ENCODE results near the gene OLIG2. TPM values are rescaled to one million over a fixed set of nuclear protein-coding genes. Genes with fewer than 3 reads are reported as not detected.

Gene OLIG2
- total and polyA plus RNA-seq, 2 donors (not counting 3 experiments of a cell fraction or from before 2014, with no cell fraction given), result not detected

- BruUV-seq (replicated peaks), result no TSS peak
- H3K27ac ChIP-seq (ENCODE audit: insufficient read depth, low read depth, low read length), result no peak overlapping the region
- H3K4me3 ChIP-seq (replicated peaks in 1 of 3; ENCODE audit: insufficient read depth in 1 of 3, low read depth in 1 of 3, low read length in 3 of 3), result no peak overlapping the region
Observed at GRCh38 chr21:33015096-33015495, 10.6 kb upstream of the OLIG2 start.

More at GRCh38 chr21:33015096-33015495, 10.6 kb upstream of the OLIG2 start:
- intact Hi-C loops (cut with micrococcal nuclease) (no loop called here), dilution Hi-C loops (cut with MboI; ENCODE audit: extremely low pct_ligation_motif_present, low sequenced_read_pairs) (no loop called here)
- H3K4me2 ChIP-seq (ENCODE audit: insufficient read depth, low read length), result no peak overlapping the region
- no peak for DNase-seq (ENCODE audit: low read depth, low spot score)
- peaks cover 39 to 48% of the 10 kb centered on the region in 2 experiments for H3K27me3 ChIP-seq (ENCODE audit: control insufficient read depth in 2 of 2, insufficient read depth in 2 of 2, low read length in 2 of 2)
- ChIA-PET CTCF (no interaction called here), POLR2A (no interaction called here)
- H4K20me1 ChIP-seq (replicated peaks; ENCODE audit: control insufficient read depth, extremely low read depth, insufficient read depth, low read length), result no peaks in the 10 kb centered on the region
- no peaks in the 10 kb centered on the region for H3K36me3 ChIP-seq (ENCODE audit: control insufficient read depth in 2 of 2, extremely low read depth in 1 of 2, insufficient read depth in 2 of 2, low read length in 2 of 2)
- no peaks in the 10 kb centered on the region for H3K4me1 ChIP-seq (ENCODE audit: control insufficient read depth, extremely low read depth, insufficient read depth, low read length)
- H3K9ac ChIP-seq (replicated peaks; ENCODE audit: extremely low read depth, insufficient read depth, low read length), result no peak overlapping the region
- no peaks in the 10 kb centered on the region for H3K9me1 ChIP-seq (replicated peaks; ENCODE audit: control insufficient read depth, extremely low read depth, insufficient read depth, low read length)
- no peaks in the 10 kb centered on the region for H3K9me3 ChIP-seq (replicated peaks; ENCODE audit: control insufficient read depth, insufficient read depth, low read length)
- no peak for FAIRE-seq
- no peak overlapping the region for H2AFZ ChIP-seq (ENCODE audit: low read depth, low read length)
- H3K79me2 ChIP-seq (ENCODE audit: control insufficient read depth, insufficient read depth, low read length), result no peaks in the 10 kb centered on the region
- TF ChIP-seq JUN (IDR thresholded peaks at IDR 0.05; ENCODE audit: borderline replicate concordance, insufficient read depth, insufficient read length, low read depth) (no peak), EZH2 (IDR thresholded peaks at IDR 0.05; ENCODE audit: borderline replicate concordance, low read depth, low read length, severe bottlenecking) (no peak), POLR2AphosphoS5 (IDR thresholded peaks at IDR 0.05; ENCODE audit: insufficient read depth, low read depth, low read length) (no peak), MAX (IDR thresholded peaks at IDR 0.05; ENCODE audit: insufficient read depth, insufficient read length) (no peak), POLR2A (IDR thresholded peaks at IDR 0.05; ENCODE audit: low read depth, low read length) (no peak), CTCF (IDR thresholded peaks at IDR 0.05; ENCODE audit: extremely low read depth in 1 of 2, insufficient read depth in 1 of 2, low read depth in 1 of 2, low read length in 2 of 2) (no peak), FOS (IDR thresholded peaks at IDR 0.05; ENCODE audit: borderline replicate concordance, insufficient read depth, low read length) (no peak), GATA2 (IDR thresholded peaks at IDR 0.05; ENCODE audit: insufficient read depth, insufficient read length, low read depth, low read length) (no peak), MYC (IDR thresholded peaks at IDR 0.05; ENCODE audit: low read depth, low read length) (no peak)

Measured in endothelial cell of umbilical vein (primary cell).